ENCODE results near the gene ANGPTL4.
"Not testable (repeated sequence)": the region's sequence is repeated elsewhere in the genome, so short reads cannot be mapped to it uniquely, and the experiment has no call there.

The ANGPTL4 gene

GRCh38 chr19:8366121-8366581 is 2.2 kb downstream of the ANGPTL4 start:
- DNase-seq, result no peak

- no peak for DNase-seq
Measured at GRCh38 chr19:8366961-8367326, 3.0 kb downstream of the ANGPTL4 start.

- peak; percentile 89 for DNase-seq
Measured at GRCh38 chr19:8367327-8368001, 3.5 kb downstream of the ANGPTL4 start.

GRCh38 chr19:8370176-8371010 is 6.4 kb downstream of the ANGPTL4 start:
- no peak for DNase-seq

- no peak for DNase-seq
Measured at GRCh38 chr19:8371011-8371804, 7.3 kb downstream of the ANGPTL4 start.

GRCh38 chr19:8373867-8374813 is 10.2 kb downstream of the ANGPTL4 start:
- no peak for DNase-seq

- not testable (repeated sequence) for DNase-seq
Measured at GRCh38 chr19:8375766-8376165, 11.8 kb downstream of the ANGPTL4 start.

GRCh38 chr19:8376373-8376974 is 12.5 kb downstream of the ANGPTL4 start:
- DNase-seq, result not testable (repeated sequence)

GRCh38 chr19:8377598-8377997 is 13.6 kb downstream of the ANGPTL4 start:
- DNase-seq, result no peak

- DNase-seq, result not testable (repeated sequence)
Measured at GRCh38 chr19:8379156-8379891, 15.4 kb downstream of the ANGPTL4 start.

- not testable (repeated sequence) for DNase-seq
Measured at GRCh38 chr19:8384569-8384968, 20.6 kb downstream of the ANGPTL4 start.

GRCh38 chr19:8385103-8385502 is 21.1 kb downstream of the ANGPTL4 start:
- not testable (repeated sequence) for DNase-seq

GRCh38 chr19:8385566-8385965 is 21.6 kb downstream of the ANGPTL4 start:
- not testable (repeated sequence) for DNase-seq

GRCh38 chr19:8386419-8386818 is 22.5 kb downstream of the ANGPTL4 start:
- DNase-seq, result not testable (repeated sequence)

GRCh38 chr19:8386990-8387389 is 23.0 kb downstream of the ANGPTL4 start:
- no peak for DNase-seq

- no peak for DNase-seq
Measured at GRCh38 chr19:8387688-8388611, 24.0 kb downstream of the ANGPTL4 start.

GRCh38 chr19:8388612-8388958 is 24.6 kb downstream of the ANGPTL4 start:
- no peak for DNase-seq

- DNase-seq, result peak; percentile 100
Measured at GRCh38 chr19:8389891-8390616, 26.1 kb downstream of the ANGPTL4 start, which contains the start of gene RAB11B. TSS of gene RAB11B (plus strand) at chr19:8390360. CDS start at chr19:8390417, 57 bp downstream.

- DNase-seq, result peak; percentile 68 to 85
Measured at GRCh38 chr19:8390617-8390981, 26.6 kb downstream of the ANGPTL4 start.

Measured in NCI-H524 (cell line).